HUES64 (cell line): ENCODE results near the gene SEMA5A.

ENCODE experiments used
- H3K27ac ChIP-seq: 2 replicates; pipeline ENCODE4 v1.7.0; 2013; ENCODE audit warnings: low read depth, low read length, inconsistent platforms
- H3K27me3 ChIP-seq: 2 replicates; pipeline ENCODE4 v1.6.1; 2013; ENCODE audit warnings: mild to moderate bottlenecking, low read length; ENCODE audit not compliant: insufficient read depth
- H3K36me3 ChIP-seq: 2 replicates; pipeline ENCODE4 v1.6.1; 2013; ENCODE audit warnings: mild to moderate bottlenecking, low read length; ENCODE audit not compliant: insufficient read depth
- H3K4me1 ChIP-seq: 2 replicates; pipeline ENCODE4 v1.6.1; 2013; ENCODE audit warnings: mild to moderate bottlenecking, low read length, moderate library complexity; ENCODE audit not compliant: insufficient read depth
- H3K4me3 ChIP-seq: 2 replicates; pipeline ENCODE4 v1.5.1; 2013; ENCODE audit warnings: mild to moderate bottlenecking, low read length, moderate library complexity
- H3K9ac ChIP-seq: 2 replicates; pipeline ENCODE4 v1.6.1; 2013; ENCODE audit warnings: mild to moderate bottlenecking, low read depth, low read length
- H3K9me3 ChIP-seq: 2 replicates; pipeline ENCODE4 v1.6.1; 2013; ENCODE audit warnings: low read depth, low read length; ENCODE audit not compliant: insufficient read depth
- WGBS: fragments of 150-250, 120-280 bp; methylation state at CpG from one replicate; pipeline ENCODE4 v1.1.7; 2013; ENCODE audit warnings: missing lambda C conversion rate; 5-methylcytosine and 5-hydroxymethylcytosine counted together

Gene SEMA5A

DNA sequence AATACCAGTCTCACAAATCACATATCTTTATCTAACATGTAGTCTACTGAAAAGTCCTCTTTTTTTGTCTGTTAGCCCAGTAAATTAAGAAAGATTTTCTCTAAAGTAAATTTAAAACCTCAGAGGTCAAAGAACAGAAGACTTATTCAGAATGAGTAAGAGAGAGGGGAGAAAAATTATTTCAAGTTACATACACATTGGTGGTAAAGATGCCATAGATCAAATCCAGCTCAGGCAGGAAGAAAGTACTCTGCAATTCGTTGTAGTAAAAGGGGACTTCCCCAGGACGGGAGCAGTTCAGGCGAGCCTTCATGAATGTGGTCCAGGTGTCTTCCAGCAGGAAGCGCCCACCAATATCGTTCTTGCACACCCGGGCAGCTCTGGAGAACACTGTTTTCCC lies 344.1 kb downstream of the SEMA5A start:
- 92% methylated on average over 6 of the region's 6 CpGs for WGBS
- Histone ChIP-seq H3K4me3 (no peak overlapping the region), H3K9ac (no peak overlapping the region), H3K27me3 (no peaks in the 10 kb centered on the region; the same call in 1 of the 2 replicates), H3K4me1 (no peaks in the 10 kb centered on the region), H3K27ac (no peak overlapping the region), H3K9me3 (no peaks in the 10 kb centered on the region), H3K36me3 (no peaks in the 10 kb centered on the region)

DNA sequence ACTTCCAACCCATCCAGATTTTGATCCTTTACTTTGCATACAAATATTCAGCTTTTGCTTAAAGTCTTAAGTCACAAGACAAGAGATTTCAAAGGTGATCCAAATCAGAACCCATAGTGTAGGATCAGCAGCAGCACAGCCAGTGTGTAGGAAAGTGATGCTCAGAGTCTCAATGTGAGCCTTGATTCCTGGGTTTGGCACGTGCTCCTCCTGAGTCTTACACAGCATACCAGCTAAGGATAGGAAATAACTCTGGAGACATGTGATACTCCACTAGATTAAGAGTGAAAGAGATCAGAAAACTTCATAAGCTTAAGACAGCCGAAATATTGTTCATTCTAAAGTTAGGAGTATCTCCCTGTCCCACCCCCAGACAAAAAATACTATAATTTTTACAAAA lies 344.9 kb downstream of the SEMA5A start:
- H3K27me3 ChIP-seq: no peaks in the 10 kb centered on the region; the same call in 1 of the 2 replicates
- H3K4me1 ChIP-seq: no peaks in the 10 kb centered on the region
- no peaks in the 10 kb centered on the region for H3K36me3 ChIP-seq
- 100% methylated on average over 1 of the region's 2 CpGs for WGBS
- H3K9me3 ChIP-seq: no peaks in the 10 kb centered on the region
- no peak overlapping the region for H3K27ac ChIP-seq
- H3K9ac ChIP-seq: no peak overlapping the region
- no peak overlapping the region for H3K4me3 ChIP-seq

DNA sequence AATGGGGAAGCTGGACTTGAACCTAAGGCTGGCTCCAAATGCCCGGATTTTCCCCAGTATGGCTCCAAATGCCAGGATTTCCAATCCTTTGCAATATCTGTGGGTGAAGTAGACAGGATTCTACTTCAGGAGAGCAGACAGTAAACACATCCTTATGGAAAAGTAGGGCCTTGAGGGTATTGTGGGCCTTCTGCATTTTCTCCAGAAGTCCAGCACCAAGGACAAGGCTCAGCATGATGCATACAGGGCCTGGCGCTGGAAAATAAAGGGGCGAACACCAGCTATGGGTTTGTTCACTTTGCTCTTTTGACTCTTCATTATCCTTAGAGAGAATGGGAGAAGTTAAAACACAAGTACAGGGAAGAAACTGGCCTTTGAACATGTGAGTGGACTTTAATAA lies 347.5 kb downstream of the SEMA5A start:
- Histone ChIP-seq H3K36me3 (no peaks in the 10 kb centered on the region), H3K4me3 (no peak overlapping the region)
- 87% methylated on average over 3 of the region's 3 CpGs for WGBS

DNA sequence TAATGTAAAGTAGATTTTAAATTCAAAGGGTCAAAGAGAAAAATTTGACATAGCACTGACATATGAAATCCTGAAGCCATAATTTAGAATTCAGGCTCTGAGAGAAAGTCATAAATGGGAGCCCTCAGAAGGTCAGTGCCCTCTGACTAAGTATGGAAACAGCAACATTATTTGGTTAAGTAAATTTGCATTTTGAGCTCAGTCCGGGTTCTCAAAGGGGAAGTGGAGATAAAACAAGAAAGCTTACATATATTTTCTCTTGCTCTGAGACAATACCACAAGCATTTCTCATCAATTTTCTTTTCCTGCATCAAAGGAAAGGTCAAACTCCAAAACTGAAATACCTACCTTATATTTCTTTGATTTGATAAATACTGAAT lies 348.0 kb downstream of the SEMA5A start:
- no peak overlapping the region for H3K4me3 ChIP-seq
- H3K4me1 ChIP-seq: no peaks in the 10 kb centered on the region
- no peak overlapping the region for H3K27ac ChIP-seq
- H3K27me3 ChIP-seq: no peaks in the 10 kb centered on the region; the same call in 1 of the 2 replicates
- no peaks in the 10 kb centered on the region for H3K9me3 ChIP-seq
- 57% methylated on average over 1 of the region's 1 CpG for WGBS
- no peaks in the 10 kb centered on the region for H3K36me3 ChIP-seq
- H3K9ac ChIP-seq: no peak overlapping the region

More for the DNA sequence above, 347.5 kb downstream of the SEMA5A start:
- Histone ChIP-seq H3K9ac (no peak overlapping the region), H3K9me3 (no peaks in the 10 kb centered on the region), H3K4me1 (no peaks in the 10 kb centered on the region), H3K27me3 (no peaks in the 10 kb centered on the region; the same call in 1 of the 2 replicates), H3K27ac (no peak overlapping the region)

DNA sequence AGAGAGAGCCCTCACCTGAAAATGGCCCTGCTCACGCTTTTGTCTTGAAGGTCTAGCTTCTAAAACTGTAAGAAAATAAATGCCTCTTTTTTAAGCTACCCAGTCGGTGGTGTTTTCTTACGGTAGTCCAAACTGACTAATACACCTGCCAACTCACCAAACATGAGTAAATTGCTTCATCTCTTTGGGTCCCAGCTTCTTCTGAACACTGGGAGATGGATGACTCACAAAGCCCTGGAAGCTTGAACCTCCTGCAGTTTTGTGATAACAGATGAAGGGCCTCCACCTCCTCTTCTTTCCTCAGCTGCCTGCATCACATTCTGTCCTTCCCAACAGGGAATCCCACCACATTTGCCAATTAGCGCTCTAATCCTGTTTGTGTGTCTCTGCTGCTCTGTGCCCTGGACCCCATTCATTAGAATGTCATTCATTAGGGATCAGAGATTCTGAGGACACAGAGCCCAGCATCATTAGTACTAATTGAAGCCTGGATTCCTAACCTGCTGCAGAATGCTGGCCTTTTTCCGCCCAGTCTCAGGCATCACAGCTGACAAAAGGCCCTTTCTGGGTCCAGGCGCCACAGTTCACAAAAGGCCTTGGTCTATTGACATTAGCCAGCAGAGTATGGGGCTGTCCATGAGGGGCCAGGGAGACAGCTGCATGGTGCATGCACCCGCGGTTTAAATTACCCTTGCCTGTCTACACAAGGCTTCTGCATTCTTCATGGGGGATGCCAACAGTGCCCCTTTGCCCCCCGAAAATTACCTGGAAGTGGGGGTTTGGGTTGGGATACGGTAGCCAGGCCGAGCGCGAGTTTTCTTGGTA lies 349.3 kb downstream of the SEMA5A start:
- Histone ChIP-seq H3K27ac (no peak overlapping the region), H3K4me3 (no peak overlapping the region), H3K9ac (no peak overlapping the region), H3K36me3 (no peaks in the 10 kb centered on the region), H3K9me3 (no peaks in the 10 kb centered on the region), H3K4me1 (0 out of 2 replicates have a peak, but pooled peaks cover 6% of the 10 kb centered on the region), H3K27me3 (no peaks in the 10 kb centered on the region; the same call in 1 of the 2 replicates)
- 93% methylated on average over 13 of the region's 13 CpGs for whole genome bisulfite sequencing

DNA sequence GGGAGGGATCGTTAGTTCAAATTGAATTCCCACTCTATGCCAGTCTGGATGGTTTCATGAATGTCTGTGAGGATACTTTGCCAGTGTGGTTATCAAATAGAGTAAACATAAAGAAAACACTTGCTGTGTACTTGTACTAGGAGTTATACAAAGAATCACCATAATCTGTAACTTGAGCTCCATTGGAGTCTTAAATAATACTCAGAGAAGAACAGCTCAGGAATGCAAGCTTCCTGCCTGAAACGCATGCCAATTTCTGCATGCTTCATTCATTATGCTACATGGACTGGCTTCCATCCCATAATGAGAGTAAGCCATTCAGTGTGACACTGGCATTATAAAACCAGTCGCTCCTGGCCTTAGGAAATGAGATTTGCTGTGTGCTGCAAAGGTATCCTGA lies 351.4 kb downstream of the SEMA5A start:
- H3K9me3 ChIP-seq: no peaks in the 10 kb centered on the region
- no peaks in the 10 kb centered on the region for H3K27me3 ChIP-seq
- H3K4me1 ChIP-seq: 0 out of 2 replicates have a peak, but pooled peaks cover 6% of the 10 kb centered on the region
- no peaks in the 10 kb centered on the region for H3K36me3 ChIP-seq
- H3K9ac ChIP-seq: no peak overlapping the region
- 91% methylated on average over 2 of the region's 3 CpGs for WGBS
- H3K27ac ChIP-seq: no peak overlapping the region
- no peak overlapping the region for H3K4me3 ChIP-seq

DNA sequence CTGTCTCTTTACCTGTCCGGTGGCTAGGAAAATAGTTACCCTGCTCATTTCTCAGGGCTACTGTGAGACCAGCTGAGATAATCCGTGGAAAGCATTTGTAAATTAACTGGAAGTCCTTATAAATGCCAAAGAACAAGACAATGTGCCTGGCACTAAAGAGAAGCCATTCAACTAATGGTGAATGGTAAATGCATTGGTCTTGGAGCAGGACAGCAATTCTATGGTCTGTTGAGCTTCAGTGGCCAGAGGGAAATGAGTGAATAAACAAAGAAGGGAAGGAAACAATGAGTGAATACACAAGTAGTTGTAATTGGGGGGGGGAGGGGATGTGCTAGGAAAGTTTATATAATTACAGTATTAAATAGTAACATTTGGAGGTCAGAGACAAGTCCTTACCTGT lies 353.6 kb downstream of the SEMA5A start:
- Histone ChIP-seq H3K9ac (no peak overlapping the region), H3K36me3 (no peaks in the 10 kb centered on the region), H3K27ac (no peak overlapping the region), H3K9me3 (no peaks in the 10 kb centered on the region), H3K4me1 (0 out of 2 replicates have a peak, but pooled peaks cover 6% of the 10 kb centered on the region), H3K27me3 (no peaks in the 10 kb centered on the region), H3K4me3 (no peak overlapping the region)
- 81% methylated on average over 2 of the region's 2 CpGs for WGBS

DNA sequence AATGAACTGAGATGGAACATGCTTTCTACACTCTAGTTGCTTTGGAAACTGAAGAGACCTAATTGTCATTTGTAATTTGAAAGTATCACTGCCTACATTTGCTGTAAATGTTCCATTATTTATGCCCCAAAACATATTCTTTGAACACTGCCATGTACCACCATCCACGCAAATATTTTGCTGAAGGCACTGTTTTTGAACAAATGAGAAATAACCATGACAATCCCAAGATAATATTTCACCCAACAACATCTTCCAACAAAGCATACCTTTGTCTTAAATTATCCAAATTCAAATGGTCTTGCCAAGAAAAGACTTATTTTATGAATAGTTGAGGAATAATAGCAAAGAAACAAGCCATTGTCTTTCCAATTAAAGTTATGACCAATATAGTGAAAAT lies 356.2 kb downstream of the SEMA5A start:
- Histone ChIP-seq H3K4me1 (0 out of 2 replicates have a peak, but pooled peaks cover 6% of the 10 kb centered on the region), H3K27ac (no peak overlapping the region), H3K9me3 (no peaks in the 10 kb centered on the region), H3K27me3 (no peaks in the 10 kb centered on the region), H3K36me3 (no peaks in the 10 kb centered on the region), H3K4me3 (no peak overlapping the region), H3K9ac (no peak overlapping the region)
- 91% methylated on average over 1 of the region's 1 CpG for WGBS

DNA sequence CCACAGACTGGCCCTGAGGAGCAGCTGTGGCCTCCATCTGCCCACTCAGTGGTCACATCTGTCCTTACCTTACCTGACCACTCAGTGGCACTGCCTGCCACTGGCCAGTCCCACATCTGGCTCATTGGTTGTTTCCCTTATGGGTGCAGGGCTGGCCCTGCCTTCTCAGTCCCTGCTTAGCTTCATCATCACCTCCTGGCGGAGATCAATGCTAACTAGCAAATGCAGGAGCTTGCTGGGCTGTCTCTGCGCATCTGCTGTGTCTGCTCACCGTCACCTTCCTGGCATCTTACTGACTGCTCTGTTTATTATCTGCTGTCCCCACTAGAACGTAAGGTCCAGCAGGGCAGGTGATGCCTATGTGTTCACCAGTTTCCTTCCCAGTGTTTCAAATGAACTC lies 356.9 kb downstream of the SEMA5A start:
- no peaks in the 10 kb centered on the region for H3K27me3 ChIP-seq
- H3K9me3 ChIP-seq: no peaks in the 10 kb centered on the region
- no peak overlapping the region for H3K4me3 ChIP-seq
- H3K36me3 ChIP-seq: no peaks in the 10 kb centered on the region
- H3K27ac ChIP-seq: no peak overlapping the region
- H3K9ac ChIP-seq: no peak overlapping the region
- WGBS: 93% methylated on average over 4 of the region's 4 CpGs
- 0 out of 2 replicates have a peak, but pooled peaks cover 6% of the 10 kb centered on the region for H3K4me1 ChIP-seq

DNA sequence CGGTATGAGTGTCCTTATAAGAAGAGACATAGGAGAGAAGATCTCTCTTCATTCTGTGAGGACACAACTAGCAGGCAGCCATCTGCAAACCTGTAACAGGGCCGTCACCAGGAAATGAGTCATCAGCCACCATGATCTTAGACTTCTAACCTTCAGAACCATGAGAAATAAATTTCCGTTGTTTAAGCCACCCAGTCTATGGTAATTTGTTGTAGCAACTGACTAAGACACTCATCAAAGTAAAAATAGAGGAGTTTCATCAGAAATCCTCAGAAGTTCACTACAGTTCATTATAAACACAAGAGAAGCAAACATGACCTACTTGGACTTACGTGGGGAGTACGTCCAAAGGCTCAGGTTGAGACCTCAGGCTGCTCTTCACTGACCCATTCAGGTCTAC lies 357.7 kb downstream of the SEMA5A start:
- Histone ChIP-seq H3K4me1 (0 out of 2 replicates have a peak, but pooled peaks cover 6% of the 10 kb centered on the region), H3K27ac (no peak overlapping the region), H3K9ac (no peak overlapping the region), H3K4me3 (no peak overlapping the region), H3K36me3 (no peaks in the 10 kb centered on the region), H3K27me3 (no peaks in the 10 kb centered on the region), H3K9me3 (no peaks in the 10 kb centered on the region)
- 87% methylated on average over 4 of the region's 5 CpGs for WGBS

DNA sequence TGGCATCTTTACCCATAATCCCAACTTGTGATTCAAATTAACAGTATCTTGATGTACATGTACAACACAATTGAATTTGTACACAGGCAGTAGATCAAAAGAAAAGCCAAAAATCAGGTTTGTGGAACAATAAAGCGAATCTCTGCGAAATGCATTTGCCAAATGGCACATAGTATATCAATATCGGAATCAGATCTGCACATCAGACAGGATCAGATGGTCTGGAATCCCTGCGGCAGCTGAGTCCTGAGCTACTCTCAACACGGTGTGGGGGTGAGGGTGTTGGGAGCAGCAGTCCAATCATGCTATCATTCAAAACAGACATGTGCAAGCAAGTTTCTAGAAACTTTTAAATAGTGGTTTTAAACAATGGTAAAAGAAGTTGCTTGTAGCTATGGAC lies 358.3 kb downstream of the SEMA5A start:
- Histone ChIP-seq H3K36me3 (no peaks in the 10 kb centered on the region), H3K4me1 (0 out of 2 replicates have a peak, but pooled peaks cover 6% of the 10 kb centered on the region), H3K4me3 (no peak overlapping the region), H3K9ac (no peak overlapping the region), H3K9me3 (no peaks in the 10 kb centered on the region), H3K27me3 (no peaks in the 10 kb centered on the region), H3K27ac (no peak overlapping the region)
- WGBS: 98% methylated on average over 5 of the region's 5 CpGs
